ENCODE data around the gene NR6A1.

DNA sequence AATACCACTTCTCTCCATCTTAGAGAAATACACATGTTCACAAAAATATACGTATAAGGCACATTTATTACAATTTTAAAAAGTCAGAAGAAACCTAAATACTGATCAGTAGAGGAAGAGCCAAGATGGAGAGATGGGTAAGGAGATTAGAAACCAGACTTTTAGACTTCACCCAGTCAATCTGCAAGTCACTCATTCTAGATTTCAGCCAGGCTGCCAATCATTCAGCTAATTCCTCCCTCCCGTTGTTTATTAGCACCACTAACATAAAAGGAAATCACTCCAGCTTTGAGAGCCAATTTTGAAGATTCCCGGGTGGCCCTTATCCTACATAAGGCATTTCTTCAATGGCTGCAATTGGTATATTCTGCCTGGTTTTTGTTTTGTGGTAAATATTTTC, 154.2 kb downstream of the NR6A1 start:
- TF ChIP-seq ZNF274 (IDR thresholded peaks at IDR 0.05; ENCODE audit: low read depth, low read length) = no peak
- TF ChIP-seq YY1 (IDR thresholded peaks at IDR 0.05; ENCODE audit: insufficient read depth, insufficient read length) = no peak
